NCI-H1436 treated with DMSO at 0.1 percent for 48 hours (cell line): ENCODE measurements around the gene SCFD2.
"Not testable (repeated sequence)": the region's sequence is repeated elsewhere in the genome, so short reads cannot be mapped to it uniquely, and the experiment has no call there.

ENCODE experiments used
- DNase-seq: peaks from one replicate; lab custom pipeline; 2025; lab: John Stamatoyannopoulos, UW

SCFD2 gene

DNA sequence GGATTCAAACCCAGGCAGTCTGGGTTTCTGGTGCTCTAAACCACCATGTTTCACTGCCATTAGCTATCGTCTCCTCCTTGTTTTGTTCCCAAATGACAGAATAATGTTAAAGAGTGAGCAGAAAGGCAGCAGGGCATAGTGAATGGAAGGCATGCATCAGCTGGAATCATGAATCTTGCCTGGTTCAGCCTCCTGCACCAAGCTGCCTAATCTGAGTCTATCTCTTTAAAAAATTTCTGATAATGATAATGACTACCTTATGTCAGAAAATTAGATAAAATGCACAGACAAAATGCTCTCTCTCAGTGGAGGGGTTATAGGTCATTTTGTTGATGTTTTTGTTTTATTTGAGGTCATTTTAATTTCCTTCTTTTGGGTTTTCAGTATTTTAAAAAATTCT is 316.3 kb downstream of the SCFD2 start:
- DNase-seq, result no peak

DNA sequence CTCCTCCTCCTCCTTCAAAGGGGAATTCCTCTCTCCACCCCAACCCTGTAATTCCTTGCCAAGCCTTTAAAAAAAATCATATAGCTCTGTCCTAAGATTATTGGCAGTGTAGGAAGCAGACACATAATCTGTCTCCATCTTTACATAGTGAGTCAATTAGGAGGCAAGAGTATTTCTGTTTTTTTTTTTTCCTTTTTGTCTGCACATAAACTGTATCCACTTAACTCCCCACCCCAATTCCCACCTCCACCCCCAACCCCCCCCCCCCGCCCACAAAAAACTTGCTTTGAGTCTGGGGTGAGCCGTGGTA is 321.3 kb downstream of the SCFD2 start:
- DNase-seq, result no peak

DNA sequence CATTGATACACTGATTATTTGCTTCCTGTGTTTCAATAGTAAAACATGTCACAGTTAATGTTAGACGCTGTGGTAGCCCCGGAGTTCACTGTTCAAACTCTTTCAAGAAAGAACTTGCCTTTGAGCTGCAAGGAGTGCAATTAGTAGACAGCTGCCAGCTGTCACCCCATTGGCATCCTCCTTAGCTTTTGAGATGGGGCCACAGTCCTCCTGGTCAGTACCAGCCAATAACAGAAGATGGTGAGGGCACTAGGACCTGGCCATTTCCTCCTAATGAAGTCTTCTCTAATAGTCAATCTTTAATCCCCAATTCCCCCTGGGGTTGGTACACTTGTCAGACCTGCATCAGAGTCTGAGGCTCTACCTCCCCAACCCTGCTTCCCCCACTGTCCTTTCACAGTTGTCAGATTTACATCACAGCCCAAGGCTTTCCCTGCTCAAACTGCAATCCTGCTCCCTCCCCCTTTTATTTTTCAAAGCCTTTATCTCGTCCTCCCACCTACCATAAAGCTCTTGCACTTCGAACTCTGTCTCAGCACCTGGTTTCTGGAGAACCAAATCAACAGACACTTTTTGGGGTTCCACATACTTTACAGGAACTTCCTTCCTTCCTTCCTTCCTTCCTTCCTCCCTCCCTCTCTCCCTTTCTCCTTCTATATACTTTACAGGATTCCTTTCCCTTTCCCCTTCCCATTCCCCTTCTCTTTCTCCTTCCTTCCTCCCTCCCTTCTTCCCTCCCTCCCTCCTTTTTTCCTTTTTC is 321.8 kb downstream of the SCFD2 start:
- DNase-seq, result no peak

DNA sequence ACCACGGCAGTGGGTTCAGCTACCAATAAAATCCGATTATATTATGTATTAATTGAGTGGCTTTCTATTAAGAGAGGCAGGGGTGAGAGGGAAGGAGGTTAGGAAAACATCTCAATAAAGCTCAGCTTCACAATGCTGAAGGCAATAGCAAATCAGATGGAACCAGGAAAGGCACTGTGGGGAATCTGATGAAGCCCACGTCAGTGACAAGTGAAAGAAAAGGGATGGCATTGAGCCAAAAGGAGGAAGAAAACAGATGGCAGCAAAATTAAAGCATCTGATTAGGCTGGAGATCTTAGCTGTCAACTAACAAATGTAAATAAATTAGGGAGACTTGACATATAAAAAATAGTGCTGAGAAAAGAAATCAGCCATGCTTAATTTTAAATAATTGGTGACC is 322.8 kb downstream of the SCFD2 start:
- no peak for DNase-seq

DNA sequence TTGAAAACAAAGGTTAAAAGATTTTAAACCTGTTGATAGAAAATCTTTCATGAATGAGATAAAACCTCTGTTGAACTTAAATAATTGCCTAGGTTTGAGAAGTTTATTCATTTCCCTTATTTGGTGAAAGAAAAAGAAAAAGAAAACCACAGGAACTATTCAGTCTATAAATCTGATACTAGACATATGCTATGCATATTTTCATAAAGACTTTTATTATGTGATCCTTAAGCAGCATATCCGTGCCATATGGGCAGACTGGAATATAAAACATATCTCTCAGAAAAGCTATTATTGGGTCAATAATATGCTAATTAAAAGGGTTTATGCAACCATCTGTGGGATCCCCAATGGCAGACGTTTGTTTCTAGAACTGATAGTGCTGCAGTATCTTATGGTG is 325.0 kb downstream of the SCFD2 start:
- no peak for DNase-seq

DNA sequence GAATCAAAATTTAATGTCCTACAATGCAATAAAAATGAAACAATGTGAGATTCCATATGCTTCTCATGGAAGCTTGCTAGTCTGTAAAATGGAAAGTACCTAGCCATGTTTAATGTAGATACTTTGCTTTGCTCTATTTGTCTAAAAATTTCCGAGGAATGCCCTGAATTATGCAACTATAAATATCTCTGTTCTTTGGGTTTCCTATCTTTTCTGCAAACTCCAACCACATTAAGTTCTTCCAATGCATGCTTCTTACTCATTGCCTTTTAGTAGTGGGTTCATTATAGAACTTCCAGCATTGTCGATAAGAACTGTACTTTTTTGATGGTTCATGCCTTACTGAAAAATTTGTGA is 325.4 kb downstream of the SCFD2 start:
- no peak for DNase-seq

DNA sequence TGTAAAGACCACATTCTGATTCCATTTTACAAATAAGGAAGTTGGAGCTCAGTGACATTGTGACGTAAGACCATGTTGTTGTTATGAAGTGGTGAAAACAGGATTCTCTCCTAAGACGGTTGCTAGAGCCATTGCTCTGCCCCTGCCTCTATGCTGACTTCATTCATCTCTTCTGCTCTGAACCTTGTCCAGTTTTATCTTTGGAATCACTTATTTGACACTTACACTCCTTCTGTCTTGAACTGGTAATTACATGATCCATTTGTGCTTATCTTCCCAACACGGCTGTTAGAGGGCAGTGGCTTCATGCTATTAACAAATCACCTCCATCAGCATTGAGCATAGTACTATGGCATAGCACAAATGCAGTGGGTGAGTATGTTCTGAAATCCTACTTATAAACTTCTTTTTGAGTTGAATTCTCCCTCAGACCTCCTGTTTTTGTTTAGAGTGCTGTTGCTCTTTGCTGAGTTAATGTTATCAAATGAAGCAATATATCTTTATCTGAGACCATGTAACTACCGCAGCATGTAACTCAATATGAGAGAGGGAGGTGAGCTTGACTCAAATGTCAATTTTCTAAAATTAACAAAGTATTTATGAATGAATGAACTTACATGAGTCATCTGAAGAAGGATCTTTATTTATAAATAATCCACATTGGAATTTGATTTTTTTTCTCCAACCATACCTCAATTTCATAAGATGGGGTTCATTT is 326.0 kb downstream of the SCFD2 start:
- DNase-seq, result no peak

DNA sequence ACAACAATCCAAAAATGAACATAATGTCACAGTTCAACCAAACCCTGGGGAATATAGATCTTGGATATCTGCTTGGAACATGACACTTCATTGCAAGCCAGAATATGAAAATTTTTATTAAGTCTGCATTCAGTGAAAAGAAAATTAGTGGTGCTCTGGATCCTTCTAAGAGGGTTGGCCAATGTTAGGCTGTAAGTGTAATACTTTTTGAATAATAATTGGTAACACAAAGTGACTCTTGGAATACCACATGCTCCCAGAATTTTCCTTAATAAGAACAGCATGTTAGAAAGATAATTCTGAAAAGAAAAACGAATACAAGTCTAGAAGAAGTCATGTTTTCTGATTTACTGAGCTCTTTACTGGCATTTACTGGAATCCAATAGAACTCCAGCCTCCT is 328.0 kb downstream of the SCFD2 start:
- DNase-seq, result no peak

DNA sequence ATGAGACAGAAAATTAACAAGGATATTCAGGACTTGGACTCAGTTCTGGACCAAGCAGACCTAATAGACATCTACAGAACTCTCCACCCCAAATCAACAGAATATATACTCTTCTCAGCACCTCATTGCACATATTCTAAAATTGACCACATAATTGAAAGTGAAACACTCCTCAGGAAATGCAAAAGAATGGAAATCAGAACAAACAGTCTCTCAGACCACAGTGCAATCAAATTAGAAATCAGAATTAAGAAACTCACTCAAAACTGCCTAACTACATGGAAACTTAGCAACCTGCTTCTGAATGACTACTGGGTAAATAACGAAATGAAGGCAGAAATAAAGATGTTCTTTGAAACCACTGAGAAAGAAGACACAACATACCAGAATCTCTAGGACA is 333.0 kb downstream of the SCFD2 start:
- not testable (repeated sequence) for DNase-seq

DNA sequence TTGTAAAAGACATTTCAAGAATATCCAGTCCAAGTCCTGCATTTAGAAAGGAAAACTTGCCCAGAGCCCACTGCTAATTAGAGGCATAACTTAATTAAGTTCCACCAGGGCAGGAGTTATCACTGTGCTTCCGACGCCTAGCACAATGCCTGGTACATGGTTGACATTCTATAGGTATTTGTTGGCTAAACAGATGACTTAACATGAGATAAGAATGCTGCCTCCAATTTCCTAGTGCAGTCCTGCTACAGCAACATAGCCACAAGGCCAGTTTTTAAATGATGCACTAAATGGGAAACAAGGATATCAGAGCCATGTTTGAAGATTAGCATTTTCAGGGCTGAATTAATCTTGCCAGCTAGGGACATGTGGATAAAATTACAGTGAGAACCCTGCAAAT is 339.6 kb downstream of the SCFD2 start:
- DNase-seq, result no peak

DNA sequence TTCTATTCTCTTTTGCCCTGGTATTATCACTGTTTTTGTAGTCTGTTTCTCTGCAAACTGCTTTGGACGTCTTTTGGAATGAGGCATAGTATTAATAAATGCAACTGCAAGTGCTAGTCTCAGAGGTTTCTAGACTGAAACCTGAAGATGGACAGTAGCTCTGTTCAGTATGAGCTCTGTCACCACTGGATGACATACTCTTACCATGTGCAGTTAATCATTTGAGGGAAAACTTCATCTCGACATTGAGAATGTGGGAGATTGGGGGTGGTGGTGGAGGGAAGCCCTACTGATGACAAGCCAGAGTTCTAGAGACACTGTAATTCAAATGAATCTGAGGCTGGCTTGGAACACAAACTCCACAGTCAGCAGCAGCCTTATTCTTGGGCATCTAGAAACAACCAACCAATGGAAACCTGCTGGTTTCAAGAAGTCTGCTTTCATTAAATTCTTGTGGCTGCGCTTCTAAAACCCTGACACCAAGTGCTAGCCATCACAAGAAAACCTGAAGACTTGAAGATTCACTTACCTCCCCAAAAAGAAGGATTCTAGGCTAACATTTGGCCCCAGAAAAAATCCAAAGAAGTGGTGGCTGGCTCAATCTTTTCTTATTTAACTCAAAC is 342.1 kb downstream of the SCFD2 start:
- no peak for DNase-seq

DNA sequence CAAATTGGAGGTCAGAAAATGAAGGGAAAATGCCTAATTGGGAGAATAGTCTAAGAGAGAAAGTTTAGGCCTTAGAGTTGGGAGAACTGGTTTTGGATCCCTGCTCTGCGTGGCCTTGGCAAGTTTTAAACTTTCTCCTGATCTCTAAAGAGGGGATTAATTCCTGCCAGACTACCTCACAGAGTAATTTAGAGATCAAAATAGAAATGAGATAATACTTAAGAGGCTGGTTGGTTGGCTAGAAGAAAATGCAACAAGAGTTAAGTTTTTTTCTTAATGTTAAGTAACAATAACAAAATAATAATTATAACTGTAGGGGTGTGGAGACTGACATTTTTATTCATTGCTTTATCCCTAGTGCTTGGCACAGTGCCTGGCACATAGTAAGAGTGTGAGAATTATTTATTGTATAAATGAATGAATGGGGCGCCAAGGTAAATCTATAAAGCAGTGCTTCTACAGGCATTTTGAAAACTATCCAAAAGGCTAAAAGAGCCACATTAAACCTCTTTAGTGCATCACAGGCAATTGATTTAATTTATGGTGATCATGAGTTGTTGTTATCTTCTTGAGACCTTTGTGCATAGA is 343.3 kb downstream of the SCFD2 start:
- DNase-seq, result no peak

DNA sequence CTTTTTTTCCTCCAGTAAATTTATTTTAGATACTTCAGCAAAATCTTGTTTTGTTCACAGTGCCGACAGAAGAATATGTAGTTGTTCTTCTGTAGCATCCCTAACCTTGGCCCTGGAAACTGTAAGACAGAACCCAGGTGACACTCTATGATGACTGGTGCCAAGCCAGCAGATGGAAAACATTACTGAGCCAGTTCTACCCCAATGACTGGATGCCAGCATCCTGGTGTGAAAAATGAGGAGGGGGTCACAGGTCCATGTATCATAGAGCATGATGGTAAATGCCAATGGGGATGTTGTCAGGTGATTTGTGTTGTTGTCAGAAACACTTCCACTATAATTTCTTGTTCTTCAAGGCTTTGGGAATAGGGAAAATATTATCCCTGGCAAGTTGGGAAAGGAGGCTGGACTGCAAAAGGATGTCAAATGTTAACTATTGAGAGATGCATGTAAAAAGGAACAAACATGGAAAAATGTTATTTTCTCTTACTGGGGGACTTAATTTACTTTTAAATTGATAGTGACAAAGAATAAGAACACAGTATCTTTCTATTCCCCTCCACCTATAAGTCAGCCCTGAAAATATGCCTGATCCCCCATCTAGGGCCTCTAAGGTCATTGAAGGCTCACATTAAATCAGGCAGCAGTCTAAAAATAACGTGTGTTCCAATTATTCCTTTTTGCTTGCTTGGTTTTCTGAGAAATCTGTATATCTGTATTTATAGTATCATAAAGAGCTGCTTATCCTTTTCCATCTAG is 343.9 kb downstream of the SCFD2 start:
- no peak for DNase-seq

DNA sequence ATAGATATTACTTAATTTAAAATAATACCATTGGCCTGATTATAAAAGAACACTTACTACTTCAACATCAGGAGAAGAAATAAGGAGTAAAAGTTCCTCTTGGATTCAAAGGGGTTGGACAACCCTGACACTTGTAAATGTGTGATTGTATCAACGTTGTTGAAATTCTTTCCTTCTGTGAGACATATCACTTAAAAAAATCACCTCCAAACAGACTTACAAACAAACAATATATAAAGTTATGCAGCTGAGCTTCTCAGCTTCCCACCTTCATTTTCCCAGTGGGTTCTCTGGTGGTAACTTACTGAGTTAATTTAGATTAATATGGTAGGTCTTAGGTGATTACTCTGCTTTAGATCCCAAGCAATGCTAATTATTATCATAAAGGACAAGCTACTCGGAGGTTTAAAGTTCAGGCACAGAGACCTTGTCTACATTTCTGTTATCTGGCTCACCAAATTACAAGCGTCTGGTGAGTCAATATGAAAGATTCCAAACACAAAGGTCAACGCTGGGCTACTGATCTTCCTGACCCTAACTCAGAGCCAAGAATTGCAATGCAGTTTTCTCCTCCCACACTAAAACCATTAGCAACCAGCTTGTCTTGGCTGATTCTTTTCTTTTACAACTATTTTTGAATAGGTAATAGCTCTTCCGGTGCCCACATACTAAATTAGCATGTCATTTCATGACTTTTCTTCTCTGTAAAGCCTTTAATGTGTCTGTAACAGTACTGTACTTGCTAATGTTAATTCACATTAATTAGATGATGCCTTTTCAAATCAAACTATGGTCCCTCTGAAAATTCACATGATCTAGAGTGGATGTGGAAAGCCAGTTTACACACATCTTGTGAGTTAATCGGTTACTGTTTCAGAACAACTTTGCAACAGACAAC is 346.1 kb downstream of the SCFD2 start:
- no peak for DNase-seq

DNA sequence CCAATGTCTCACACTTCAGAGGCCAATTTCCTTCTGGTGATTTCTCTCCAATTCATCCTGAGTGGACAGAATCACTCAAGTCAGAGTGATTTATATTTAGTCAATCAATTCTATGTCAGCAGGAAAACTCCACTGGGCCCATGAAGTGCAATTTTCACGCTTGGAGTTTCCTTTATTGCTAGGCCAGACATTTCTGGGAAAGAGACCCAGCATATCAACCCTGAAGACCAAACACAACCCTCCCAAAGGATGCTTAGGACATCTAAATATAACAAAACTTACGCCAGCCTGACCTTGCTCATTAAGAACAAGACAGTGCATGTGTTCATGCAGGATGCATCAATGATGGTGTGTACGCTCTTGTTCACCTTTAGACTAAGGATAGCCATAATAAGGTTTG is 347.4 kb downstream of the SCFD2 start:
- no peak for DNase-seq

DNA sequence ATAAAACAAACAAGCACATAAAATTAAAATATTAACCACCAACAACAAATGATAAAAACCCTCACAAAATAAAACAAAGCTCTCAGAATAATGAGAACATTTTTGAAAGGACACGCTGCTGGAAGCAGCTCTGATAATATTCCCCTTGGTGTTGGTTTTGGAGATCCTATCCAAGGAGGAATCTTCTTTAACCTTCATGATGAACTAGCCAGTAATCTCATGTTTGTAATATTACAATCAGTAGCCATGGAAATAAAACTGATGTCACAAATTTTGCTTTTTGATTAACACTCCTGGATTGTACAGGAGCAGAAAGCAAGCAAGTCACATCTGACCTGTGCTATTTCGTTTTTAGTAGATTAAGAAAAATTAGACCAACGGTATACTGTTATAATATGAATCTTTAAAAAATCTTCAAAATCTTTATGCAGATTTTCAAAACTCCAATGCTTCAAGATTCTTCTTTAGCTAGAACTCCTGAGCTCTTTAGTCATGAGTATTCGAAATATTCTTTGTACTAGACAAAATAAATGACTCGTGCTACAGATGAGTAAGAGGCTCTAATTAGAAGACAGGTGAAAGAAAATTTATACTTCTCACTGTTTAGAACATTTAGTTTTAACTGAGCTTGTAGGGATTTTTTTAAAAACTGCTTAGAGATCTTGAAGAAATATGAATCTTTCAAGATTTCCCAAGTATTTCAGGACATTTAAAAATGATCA is 349.6 kb downstream of the SCFD2 start:
- no peak for DNase-seq

DNA sequence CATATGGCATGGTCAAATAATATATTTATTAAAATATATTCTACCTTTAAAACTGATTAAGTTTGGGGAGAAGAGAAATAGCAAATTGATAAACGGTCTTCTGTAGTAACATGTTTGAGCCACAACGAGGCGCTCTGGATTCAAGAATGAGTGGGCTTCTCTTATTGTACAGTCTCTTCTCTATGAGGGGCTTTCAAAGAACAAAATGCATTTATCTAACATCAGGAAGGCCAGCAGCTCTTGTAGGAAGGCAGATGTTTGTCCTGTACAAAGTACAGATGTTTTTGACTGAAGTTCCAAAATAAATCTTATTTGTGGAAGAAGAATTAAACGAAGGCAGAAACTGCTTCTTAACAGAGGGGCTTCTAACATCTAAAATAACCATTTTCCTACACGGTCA is 350.2 kb downstream of the SCFD2 start:
- DNase-seq, result no peak

DNA sequence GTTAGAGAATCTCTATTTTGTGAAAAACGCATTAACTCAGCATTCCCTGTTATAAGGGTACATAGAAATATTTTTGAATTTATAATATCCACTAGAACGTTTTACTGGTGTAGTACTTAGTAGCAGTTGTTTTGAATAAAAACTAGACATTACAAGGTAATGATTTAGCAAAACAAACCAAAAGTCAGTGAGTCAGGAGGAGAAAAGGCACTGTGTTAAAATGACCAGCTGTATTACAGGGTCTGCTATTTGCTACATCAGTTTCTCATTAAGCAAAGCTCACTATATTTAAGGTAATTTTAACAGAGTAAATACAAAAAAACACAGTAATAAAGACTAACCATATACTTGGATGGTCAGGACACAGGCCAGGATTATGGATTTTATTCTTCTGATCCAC is 351.0 kb downstream of the SCFD2 start:
- DNase-seq, result no peak

DNA sequence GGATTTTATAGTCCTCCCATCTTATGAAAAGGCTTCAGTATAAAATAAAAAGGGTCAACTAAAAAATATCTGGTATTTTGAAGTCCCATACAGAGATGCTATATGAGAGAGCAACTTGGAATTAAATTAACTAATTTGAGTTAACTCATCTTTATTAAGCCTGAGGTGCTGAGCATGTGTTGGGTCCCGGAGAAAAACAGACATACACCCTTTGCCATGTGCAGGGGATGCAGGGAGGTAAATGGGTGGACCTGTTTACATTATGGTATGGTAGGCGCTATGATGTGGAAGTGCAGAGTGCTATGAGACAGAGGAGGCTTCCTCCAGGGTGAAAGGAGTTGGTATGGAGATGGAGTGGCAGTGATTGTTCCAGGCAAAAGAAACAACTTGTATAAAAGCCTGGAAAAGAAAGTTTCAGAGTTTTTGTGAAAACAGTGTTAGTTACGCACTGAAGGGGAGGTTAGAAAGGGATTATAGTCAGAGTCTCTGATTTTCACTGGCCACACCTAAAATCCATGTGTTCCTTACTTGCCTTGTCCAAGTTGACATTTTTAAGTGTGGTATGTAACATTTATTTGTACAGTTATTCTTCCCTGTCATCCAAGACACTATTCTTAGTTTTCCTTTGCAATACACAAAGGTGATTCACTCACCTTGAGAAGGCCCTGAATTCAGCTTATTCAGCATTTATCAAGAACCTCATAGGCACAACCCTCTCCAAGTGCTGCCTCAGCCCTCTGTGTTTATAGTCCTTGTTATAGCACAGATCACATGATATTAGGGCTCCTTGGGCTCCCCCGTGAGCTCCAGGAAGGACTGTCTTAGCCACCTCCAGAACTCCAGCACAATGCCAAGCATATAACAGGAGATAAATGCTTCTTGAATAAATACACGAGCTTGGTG is 351.7 kb downstream of the SCFD2 start:
- DNase-seq, result no peak

DNA sequence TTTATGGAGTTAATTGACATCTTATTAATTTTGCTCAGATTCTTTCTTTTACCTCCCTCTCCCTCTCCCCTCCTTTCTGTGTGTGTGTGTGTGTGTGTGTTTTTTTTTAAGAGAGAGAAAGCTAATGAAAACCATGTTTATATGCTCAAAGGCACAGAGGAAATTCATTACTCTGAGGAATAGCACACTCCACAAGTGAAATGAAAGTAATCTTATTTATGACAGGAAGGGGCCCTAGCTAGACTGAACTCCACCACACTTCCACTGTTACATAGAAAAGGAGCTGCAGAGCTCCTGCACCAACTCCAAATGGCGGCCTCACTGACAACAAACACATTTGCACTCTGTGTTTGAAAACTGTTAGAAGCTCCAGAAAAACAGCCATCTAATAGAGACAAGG is 353.1 kb downstream of the SCFD2 start:
- no peak for DNase-seq
